DOHH2 (cell line): ENCODE data around the gene BHLHA9.
A peak's percentile ranks its signal among the peaks of the same experiment; 100 is the strongest.

Experiments used
- H3F3A ChIP-seq: fragments of 200-600 bp; sonication (generic), shearing (Covaris generic); 2 replicates; pipeline ENCODE4 v1.6.0; 2016; ENCODE audit warnings: antibody characterized with exemption, mild to moderate bottlenecking; ENCODE audit not compliant: control insufficient read depth, insufficient read depth
- H3K27ac ChIP-seq: fragments of 200-600 bp; sonication (generic); 2 replicates; pipeline ENCODE4 v1.5.1; 2014; ENCODE audit warnings: low read depth, mild to moderate bottlenecking, low read length, moderate library complexity
- H3K27me3 ChIP-seq: fragments of 200-600 bp; sonication (generic); 2 replicates; pipeline ENCODE4 v1.6.1; 2014; ENCODE audit warnings: mild to moderate bottlenecking, low read length, mixed read lengths; ENCODE audit not compliant: control insufficient read depth
- H3K36me3 ChIP-seq: fragments of 200-600 bp; sonication (generic); 2 replicates; pipeline ENCODE4 v1.6.1; 2014; ENCODE audit warnings: mild to moderate bottlenecking, low read length, moderate library complexity, mixed read lengths; ENCODE audit not compliant: control insufficient read depth
- H3K4me1 ChIP-seq: fragments of 200-600 bp; sonication (generic); 2 replicates; pipeline ENCODE4 v1.6.1; 2014; ENCODE audit warnings: mild to moderate bottlenecking, low read length, mixed read lengths; ENCODE audit not compliant: control insufficient read depth
- H3K4me2 ChIP-seq: fragments of 200-600 bp; sonication (generic); 2 replicates; pipeline ENCODE4 v1.6.0; 2014; ENCODE audit warnings: mild to moderate bottlenecking, low read length, moderate library complexity
- H3K4me3 ChIP-seq: fragments of 200-600 bp; sonication (generic); 2 replicates; pipeline ENCODE4 v1.5.1; 2014; ENCODE audit warnings: mild to moderate bottlenecking, low read length, mixed read lengths
- H3K79me2 ChIP-seq: fragments of 200-600 bp; sonication (generic); 2 replicates; pipeline ENCODE4 v1.6.1; 2014; ENCODE audit warnings: mild to moderate bottlenecking, low read length, mixed read lengths; ENCODE audit not compliant: control insufficient read depth
- H3K9me2 ChIP-seq: fragments of 200-600 bp; sonication (generic); replicated peaks from 2 replicates; pipeline ENCODE4 v1.6.1; 2014; ENCODE audit warnings: mild to moderate bottlenecking, low read length, mixed read lengths; ENCODE audit not compliant: control insufficient read depth
- H3K9me3 ChIP-seq: fragments of 200-600 bp; sonication (generic); 2 replicates; pipeline ENCODE4 v1.6.1; 2014; ENCODE audit warnings: antibody characterized with exemption, low read length, mixed read lengths; ENCODE audit not compliant: control insufficient read depth, insufficient read depth
- H4K20me1 ChIP-seq: fragments of 200-600 bp; sonication (generic); 2 replicates; pipeline ENCODE4 v1.6.0; 2014; ENCODE audit warnings: low read depth, mild to moderate bottlenecking, antibody characterized with exemption, low read length, moderate library complexity; ENCODE audit not compliant: control insufficient read depth, insufficient read depth
- EZH2phosphoT487 ChIP-seq: fragments of 200-600 bp; sonication (generic); IDR thresholded peaks from 2 replicates; pipeline ENCODE4 v1.6.1; 2017; ENCODE audit warnings: borderline replicate concordance, mild to moderate bottlenecking, antibody characterized with exemption, low read length, moderate library complexity, mixed read lengths
- TF ChIP-seq, protein P1 (sequence below): fragments of 200-600 bp; sonication (generic); IDR thresholded peaks from one replicate; pipeline ENCODE4 v1.5.1; 2014; ENCODE audit warnings: antibody characterized with exemption, mild to moderate bottlenecking, low read depth, low read length; ENCODE audit not compliant: poor library complexity, severe bottlenecking

The BHLHA9 gene

DNA sequence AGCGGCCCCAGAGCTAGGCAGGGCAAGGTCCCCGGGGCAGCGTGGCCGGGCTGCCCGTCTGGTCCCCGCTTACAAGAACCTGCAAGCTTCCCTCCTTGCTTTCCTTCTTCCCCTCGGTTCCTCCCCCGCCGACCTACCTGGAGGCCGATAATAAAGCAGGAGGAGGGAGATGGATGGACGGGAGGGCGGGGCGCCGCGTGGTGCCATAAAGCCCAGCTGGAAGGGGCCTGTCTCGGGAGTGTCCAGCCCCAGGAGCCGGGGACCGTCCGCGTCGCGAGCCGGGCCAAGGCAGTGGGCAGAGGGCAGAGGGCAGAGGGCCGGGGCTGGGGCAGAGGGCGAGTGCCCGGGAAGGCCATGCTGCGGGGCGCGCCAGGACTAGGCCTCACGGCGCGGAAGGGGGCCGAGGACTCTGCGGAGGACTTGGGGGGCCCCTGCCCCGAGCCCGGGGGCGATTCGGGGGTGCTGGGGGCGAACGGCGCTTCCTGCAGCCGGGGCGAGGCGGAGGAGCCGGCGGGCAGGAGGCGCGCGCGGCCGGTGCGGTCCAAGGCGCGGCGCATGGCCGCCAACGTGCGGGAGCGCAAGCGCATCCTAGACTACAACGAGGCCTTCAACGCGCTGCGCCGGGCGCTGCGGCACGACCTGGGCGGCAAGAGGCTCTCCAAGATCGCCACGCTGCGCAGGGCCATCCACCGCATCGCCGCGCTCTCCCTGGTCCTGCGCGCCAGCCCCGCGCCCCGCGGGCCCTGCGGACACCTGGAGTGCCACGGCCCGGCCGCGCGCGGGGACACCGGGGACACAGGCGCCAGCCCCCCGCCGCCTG lies at the start of gene BHLHA9:
TSS of gene BHLHA9 (plus strand) at position 235 of the 820 bp plus-strand sequence. CDS start at position 355, 120 bp downstream.
- H3K9me2 ChIP-seq: no peaks in the 10 kb centered on the region
- no peaks in the 10 kb centered on the region for H3K36me3 ChIP-seq
- H3F3A ChIP-seq: peaks cover 8% of the 10 kb centered on the region
- no peaks in the 10 kb centered on the region for H3K79me2 ChIP-seq
- H3K9me3 ChIP-seq: no peaks in the 10 kb centered on the region
- H3K27ac ChIP-seq: no peak within 1 kb of the TSS
- H3K27me3 ChIP-seq: peaks cover 3% of the 10 kb centered on the region
- H3K4me2 ChIP-seq: peak within 1 kb of the TSS; percentile 81; the same call in 1 of the 2 replicates
- no peaks in the 10 kb centered on the region for H4K20me1 ChIP-seq
- peaks cover 25% of the 10 kb centered on the region for H3K4me1 ChIP-seq
- no peak within 1 kb of the TSS for H3K4me3 ChIP-seq
- TF ChIP-seq EZH2phosphoT487: no peak
- TF ChIP-seq, protein P1, sequence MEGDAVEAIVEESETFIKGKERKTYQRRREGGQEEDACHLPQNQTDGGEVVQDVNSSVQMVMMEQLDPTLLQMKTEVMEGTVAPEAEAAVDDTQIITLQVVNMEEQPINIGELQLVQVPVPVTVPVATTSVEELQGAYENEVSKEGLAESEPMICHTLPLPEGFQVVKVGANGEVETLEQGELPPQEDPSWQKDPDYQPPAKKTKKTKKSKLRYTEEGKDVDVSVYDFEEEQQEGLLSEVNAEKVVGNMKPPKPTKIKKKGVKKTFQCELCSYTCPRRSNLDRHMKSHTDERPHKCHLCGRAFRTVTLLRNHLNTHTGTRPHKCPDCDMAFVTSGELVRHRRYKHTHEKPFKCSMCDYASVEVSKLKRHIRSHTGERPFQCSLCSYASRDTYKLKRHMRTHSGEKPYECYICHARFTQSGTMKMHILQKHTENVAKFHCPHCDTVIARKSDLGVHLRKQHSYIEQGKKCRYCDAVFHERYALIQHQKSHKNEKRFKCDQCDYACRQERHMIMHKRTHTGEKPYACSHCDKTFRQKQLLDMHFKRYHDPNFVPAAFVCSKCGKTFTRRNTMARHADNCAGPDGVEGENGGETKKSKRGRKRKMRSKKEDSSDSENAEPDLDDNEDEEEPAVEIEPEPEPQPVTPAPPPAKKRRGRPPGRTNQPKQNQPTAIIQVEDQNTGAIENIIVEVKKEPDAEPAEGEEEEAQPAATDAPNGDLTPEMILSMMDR: no peak

DNA sequence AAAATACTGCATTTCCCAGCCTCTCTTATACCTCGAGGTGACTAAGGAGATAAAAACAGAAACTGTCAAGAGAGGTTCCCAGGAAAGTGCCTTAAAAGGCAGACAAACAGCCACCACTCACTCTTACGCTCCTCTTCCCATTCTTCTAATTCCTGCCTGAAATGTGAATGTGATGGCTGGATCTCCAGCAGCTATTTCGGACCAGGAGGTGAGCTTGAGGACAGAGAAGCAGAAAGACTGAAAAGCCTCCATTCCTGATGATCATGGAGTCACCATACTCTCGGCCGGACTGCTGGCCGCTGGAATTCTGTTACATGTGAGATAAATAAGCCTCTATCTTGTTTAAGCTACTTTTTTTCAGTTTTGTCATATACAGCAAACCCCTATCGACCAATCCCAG lies 49.0 kb upstream of the BHLHA9 start:
- Histone ChIP-seq H3K9me3 (no peaks in the 10 kb centered on the region), H3K9me2 (no peaks in the 10 kb centered on the region), H3K4me2 (peak overlapping the region; percentile 87), H3K27me3 (no peaks in the 10 kb centered on the region), H3K27ac (peak overlapping the region; percentile 96), H3K4me1 (peaks cover 93% of the 10 kb centered on the region), H3K79me2 (peaks cover 98% of the 10 kb centered on the region), H4K20me1 (peaks cover 22% of the 10 kb centered on the region), H3F3A (peaks cover 37% of the 10 kb centered on the region), H3K36me3 (peaks cover 53% of the 10 kb centered on the region), H3K4me3 (peak overlapping the region; percentile 60)
- TF ChIP-seq, protein P1: no peak
- TF ChIP-seq EZH2phosphoT487: no peak

DNA sequence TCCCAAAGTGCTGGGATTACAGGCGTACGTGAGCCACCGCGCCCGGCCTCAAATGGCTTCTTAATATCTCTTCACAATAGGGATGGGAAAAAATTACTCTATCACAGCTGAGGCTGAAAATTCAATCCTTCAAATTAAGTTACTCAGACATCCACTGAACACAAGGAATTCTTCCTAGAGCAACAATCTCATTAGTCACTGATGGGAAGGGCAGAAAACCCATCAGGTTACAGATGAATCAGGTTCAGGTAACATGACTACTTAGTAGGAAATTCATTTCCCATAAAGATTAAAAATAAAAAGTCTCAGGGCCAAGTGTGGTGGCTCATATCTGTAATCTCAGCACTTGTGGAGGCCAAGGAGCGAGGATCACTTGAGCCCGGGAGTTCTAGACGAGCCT lies 47.9 kb upstream of the BHLHA9 start:
- Histone ChIP-seq H3K4me2 (peak overlapping the region; percentile 87), H3K4me1 (peaks cover 93% of the 10 kb centered on the region), H3K9me2 (no peaks in the 10 kb centered on the region), H3K9me3 (no peaks in the 10 kb centered on the region), H3K4me3 (no peak overlapping the region), H3K36me3 (peaks cover 65% of the 10 kb centered on the region), H3K27ac (0 out of 2 replicates have a peak overlapping the region, but pooled peaks have one; percentile 96), H3K27me3 (no peaks in the 10 kb centered on the region), H3K79me2 (peaks cover 100% of the 10 kb centered on the region), H3F3A (peaks cover 26% of the 10 kb centered on the region), H4K20me1 (peaks cover 34% of the 10 kb centered on the region)
- TF ChIP-seq, protein P1: no peak
- no peak for TF ChIP-seq EZH2phosphoT487
